ENCODE results near the gene SCP2. TPM values are rescaled to one million over a fixed set of nuclear protein-coding genes. Genes with fewer than 3 reads are reported as not detected.
A peak's percentile ranks its signal among the peaks of the same experiment; 100 is the strongest.

The SCP2 gene, protein sequence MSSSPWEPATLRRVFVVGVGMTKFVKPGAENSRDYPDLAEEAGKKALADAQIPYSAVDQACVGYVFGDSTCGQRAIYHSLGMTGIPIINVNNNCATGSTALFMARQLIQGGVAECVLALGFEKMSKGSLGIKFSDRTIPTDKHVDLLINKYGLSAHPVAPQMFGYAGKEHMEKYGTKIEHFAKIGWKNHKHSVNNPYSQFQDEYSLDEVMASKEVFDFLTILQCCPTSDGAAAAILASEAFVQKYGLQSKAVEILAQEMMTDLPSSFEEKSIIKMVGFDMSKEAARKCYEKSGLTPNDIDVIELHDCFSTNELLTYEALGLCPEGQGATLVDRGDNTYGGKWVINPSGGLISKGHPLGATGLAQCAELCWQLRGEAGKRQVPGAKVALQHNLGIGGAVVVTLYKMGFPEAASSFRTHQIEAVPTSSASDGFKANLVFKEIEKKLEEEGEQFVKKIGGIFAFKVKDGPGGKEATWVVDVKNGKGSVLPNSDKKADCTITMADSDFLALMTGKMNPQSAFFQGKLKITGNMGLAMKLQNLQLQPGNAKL
- total RNA-seq, result 84.7 TPM

DNA sequence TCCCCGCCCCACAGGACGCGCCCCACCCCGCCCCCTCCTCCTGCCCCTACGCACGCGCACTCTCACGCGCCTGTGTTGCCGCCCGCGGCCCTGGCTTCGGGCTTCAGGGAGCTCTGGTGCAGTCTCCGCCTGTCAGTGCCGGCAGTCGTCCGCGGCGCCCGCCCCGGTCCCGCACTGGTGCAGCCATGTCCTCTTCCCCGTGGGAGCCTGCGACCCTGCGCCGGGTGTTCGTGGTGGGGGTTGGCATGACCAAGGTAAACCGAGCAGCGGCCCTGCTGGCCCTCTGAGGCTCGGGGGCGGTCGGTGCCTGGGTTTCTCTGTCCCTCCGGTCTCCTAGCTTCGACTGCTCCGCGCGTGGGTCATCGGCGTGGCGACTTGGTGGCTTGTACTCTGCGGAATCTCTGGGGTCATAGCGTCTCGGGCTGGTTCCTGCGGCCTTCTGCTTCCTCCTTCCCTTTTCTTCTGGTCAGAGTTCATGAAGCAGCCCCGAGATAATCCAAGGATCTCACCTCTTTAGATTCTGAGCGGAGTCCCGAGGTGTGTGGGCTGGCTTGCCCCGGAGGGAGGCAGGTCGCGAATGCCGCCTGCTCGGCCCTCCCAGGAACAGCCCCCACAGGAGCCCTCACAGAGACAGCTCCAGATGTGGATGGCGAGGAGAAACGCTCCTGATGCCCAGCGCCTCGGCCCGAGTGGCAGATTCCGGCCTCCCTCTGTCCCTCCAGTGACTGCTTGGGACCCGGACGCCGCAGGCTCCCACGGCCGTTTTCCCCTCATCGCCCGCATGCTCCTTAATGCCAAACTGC, at the start of gene SCP2:
Gene SCP2 (plus strand): TSS at position 65 of the 803 bp plus-strand sequence. CDS start 121 bp downstream, at position 186.
- ATAC-seq, result peak; percentile 90

GRCh38 chr1:52877554-52877953, 49.5 kb upstream of the SCP2 start:
- no peak for ATAC-seq

DNA sequence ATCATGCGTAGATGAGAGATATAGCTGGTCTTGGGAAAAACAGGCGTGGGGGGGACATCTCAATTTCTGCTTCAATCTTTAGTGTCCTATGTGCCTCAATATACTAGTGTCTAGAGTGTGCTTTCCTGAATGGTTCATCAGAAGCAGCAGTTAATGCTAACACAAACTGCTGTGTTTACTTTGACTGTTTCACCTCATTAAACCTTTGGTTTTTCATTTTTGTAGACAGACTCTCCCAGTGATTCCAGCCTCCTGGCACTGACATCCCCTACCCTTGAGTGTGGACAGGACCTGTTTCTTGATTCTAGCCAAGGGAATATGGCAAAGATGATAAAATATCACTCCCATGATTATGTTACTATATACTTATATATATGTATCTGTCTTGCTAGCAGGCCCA, 46.9 kb upstream of the SCP2 start:
- ATAC-seq, result no peak

DNA sequence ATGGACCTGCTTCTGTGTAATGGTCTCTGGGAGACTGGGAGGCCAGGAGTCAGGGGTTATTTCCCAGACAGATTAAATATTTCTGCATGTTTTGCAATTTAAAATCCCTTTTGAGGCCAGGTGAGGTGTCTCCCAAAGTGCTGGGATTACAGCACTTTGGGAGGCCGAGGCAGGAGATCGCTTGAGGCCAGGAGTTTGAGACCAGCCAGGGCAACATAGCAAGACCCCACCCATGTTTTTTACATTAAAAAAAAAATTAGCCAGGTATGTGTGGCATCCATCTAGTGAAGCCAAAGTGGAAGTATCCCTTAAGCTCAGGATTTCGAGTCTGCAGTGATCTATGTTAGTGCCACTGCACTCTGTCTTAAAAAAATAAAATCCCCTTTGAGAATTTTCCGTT, 39.6 kb upstream of the SCP2 start:
- ATAC-seq, result no peak

DNA sequence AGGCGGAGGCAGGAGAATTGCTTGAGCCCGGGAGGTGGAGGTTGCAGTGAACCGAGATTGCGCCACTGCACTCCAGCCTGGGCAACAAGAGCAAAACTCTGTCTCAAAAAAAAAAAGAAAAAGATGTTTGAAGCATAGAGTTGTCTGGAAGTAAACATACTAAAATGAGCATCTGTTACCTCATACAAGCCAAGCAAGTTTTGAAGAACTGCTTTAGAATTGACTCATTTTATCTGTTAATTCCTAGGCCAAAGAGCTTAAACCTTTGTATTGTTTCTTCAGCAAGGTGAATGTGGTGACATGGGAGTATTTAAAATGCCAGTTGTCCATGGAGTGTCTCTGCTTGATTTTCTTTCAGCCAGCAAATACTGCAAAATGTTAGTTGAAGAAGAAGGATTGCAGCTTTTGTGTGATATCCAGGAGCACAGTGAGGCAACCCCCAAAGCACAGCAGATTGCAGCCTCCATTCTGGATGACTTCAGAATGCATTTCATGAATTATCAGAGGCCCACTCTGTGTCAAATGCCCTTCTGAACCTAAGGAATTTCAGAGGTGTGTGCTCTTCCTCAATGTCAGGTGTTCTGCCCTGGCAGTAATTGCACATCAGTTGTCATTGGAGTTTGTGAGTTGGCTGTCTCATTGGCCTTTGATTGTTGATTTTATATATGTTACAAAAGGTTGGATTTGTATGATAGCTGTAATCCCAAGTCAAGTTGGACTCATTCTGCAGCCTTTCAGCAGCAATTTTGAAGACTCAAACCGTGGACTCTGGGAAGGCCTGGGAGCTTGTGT, 34.5 kb upstream of the SCP2 start:
- ATAC-seq, result peak; percentile 83

- peak; percentile 30 for ATAC-seq
Measured at GRCh38 chr1:52899445-52899894, 27.6 kb upstream of the SCP2 start.

DNA sequence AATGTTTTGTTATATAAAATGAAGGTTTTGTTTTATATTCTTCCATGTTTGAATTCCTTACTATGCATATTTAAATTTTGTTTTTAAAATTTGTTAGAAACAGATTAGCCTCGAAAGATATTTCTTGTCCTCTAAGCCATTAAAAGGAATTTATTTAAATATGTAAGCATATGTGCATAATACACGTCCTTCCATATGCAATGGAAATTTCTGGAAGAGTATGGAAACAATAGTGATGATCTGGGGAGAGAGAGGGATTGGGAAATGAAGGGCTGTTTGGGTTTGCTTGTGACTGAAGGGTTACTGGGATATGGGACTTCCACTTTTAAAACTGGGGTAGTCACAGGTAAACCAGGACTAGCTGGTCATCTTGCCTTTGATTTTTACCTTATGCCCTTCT, 26.7 kb upstream of the SCP2 start:
- no peak for ATAC-seq

DNA sequence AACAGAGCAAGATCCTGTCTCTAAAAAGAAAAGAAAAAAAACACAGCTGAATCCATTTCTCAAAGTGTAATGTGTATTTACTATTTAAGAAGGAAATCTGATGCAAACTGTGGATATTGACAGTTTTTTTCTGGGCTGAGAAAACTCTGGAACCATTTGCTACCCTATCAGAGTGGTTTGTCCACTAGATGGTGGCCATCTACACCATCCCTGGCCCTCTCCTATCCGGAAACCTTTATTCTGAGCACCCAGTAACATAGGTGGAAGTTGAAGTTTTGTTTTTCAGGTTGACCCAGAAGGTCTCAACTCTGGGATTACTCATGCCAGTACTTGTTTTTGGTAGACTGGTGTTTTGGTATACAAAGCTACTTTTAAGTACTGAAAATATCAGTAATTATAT, 25.7 kb upstream of the SCP2 start:
- ATAC-seq, result peak; percentile 33

- peak; percentile 14 for ATAC-seq
Measured at GRCh38 chr1:52904208-52904926, 22.7 kb upstream of the SCP2 start.

- peak; percentile 12 for ATAC-seq
Measured at GRCh38 chr1:52904927-52905698, 22.0 kb upstream of the SCP2 start.

DNA sequence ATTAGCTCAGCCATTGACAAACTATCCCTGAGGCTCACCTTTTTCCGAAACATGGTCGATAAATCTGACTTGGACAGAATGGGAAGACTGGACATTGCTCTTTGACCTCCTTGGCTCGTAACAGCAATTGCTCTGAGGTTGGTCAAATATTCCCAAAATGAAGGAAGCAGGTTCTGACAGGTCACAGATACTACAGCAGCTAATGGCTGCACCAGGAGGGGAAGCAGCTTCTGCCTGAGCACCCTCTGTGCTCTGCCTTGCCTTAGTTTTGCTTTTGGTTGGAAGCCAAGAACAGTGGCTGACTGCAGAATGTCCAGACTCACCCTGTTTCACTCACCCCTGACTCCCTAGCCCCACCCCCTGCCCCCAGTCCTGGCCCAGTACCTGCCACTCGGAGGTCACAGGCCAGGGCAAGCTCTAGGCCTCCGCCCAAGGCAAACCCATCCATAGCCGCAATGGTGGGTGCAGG, 20.9 kb upstream of the SCP2 start:
- peak; percentile 27 for ATAC-seq

DNA sequence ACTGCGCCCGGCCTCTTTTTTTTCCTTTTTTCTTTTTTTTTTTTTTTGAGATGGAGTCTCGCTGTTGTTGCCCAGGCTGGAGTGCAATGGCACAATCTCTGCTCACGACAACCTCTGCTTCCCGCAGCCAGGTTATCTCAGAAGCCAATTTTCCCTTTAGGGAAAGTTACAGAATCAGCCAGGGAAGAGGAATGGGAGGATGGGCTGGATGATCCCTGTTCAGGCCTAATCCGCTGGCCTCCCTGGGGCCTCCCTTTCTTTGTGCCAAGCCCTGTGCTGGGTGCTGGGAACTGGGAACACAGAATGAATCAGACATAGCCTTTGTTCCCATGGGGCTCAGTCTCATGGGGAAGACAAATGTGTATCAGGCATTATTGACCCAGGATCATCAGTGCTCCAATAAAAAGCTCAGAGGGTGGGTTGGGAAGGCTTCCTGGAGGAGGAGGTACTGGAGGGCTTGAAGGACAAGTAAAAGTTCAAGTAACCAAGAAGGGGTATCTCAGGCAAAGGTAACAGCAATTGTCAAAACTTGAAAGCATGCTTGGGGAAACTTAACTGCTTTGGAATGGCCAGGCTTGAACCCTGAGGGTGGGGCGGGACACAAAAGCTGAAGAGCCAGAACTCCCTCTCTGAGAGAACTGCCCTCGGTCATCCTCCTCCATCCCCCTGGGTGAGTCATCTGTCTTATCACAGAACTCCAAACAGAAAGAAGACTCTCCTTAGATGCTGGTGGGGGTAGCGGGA, 19.8 kb upstream of the SCP2 start:
- ATAC-seq, result peak; percentile 34

DNA sequence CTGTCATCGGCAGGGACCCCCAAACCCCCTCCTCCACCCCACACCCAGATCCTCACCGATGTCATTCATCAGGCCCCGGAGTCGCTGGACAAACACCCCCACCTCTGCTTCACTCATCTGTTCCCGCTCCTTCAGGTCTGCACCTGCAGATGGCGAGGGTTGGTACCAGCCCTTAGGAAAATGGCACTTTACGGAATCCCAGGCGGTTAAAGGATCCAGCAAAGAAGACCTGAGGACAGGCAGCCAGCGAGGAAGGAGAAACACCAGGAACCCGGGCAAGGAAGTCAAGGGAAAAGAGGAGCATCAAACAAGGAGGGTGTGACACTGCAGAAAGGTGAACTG, 19.3 kb upstream of the SCP2 start:
- no peak for ATAC-seq

- no peak for ATAC-seq
Measured at GRCh38 chr1:52911541-52911940, 15.5 kb upstream of the SCP2 start.

DNA sequence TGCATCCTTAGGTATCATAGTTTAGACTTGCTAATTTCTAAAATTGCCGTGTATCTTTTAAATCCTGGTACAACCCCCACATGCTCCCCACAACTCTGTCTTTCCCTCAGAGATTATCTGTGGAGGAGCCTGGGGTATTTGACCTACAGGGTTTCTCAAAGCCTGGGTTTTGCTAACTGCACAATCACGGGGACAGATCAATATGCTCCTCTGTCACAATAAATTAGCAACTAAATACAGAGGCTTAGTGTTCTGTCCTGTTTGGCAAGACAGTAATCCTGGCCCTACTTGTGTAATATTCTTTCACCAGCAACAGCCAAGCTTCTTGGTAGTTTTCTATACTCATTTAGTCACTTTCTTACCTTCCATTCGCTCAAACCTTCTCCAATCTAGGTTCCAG, 14.1 kb upstream of the SCP2 start:
- no peak for ATAC-seq

DNA sequence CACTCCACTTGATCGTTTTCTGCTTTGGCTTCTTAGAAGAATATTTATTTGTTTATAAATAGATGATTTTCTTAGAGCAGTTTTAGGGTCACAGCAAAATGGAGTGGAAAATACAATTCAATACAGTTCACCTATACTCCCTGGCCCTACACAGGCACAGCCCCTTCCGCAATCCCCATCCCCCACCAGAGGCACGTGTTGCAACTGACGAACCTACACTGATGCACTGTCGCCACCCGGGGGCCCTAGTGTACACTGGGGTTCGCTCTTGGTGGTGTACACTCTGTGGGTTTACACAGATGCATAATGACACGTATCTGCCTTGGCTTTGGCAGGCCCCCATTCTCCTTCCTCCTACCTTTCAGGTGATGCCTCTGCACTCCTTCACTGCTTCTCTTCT, 13.5 kb upstream of the SCP2 start:
- ATAC-seq, result no peak

- peak; percentile 58 for ATAC-seq
Measured at GRCh38 chr1:52914463-52914862, 12.6 kb upstream of the SCP2 start.

DNA sequence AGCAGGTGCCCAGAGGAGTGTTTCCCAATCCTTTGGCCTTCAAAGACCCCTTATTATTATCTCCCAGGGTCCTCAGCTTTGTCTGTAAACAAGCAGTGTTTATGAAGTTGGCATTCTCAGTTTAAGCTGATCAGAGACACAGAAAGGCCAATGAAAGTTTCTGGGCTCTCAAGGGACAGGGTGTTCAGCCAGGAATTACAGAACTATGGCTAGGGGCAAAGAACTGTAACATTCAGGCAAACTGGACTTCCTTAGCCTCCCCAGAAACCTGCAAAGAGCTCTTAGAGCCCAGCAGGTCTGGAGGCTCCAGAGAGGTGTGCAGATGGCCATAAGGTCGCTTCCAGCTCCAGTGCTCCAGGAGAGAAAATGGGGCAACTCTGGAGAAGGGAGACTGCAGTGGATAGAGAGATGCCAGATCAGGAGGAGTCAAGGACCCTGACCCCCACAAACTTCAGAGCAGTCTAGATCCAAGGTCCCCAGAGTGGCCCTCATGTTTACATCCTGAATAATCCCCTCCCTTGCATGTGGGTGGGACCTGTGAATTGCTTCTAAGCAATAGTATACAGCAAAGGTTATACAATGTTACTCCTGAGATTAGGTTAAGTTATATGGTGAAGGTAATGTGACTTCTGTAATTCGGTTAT, 11.7 kb upstream of the SCP2 start:
- ATAC-seq, result no peak

GRCh38 chr1:52915855-52916220, 11.2 kb upstream of the SCP2 start:
- ATAC-seq, result no peak

Measured in esophagus mucosa (tissue), 1 donor.